Astrocyte of the spinal cord (primary cell): ENCODE data around the gene RABGAP1L.
A peak's percentile ranks its signal among the peaks of the same experiment; 100 is the strongest.

Experiments used
- DNase-seq: peaks from one replicate; pipeline ENCODE4 v3.0.0; 2011; ENCODE audit warnings: low read depth, low spot score
- H3K4me3 ChIP-seq: 2 replicates; pipeline ENCODE4 v1.5.1; 2011; ENCODE audit warnings: low read depth, mild to moderate bottlenecking, low read length, moderate library complexity
- CTCF ChIP-seq: IDR thresholded peaks from 2 replicates; pipeline ENCODE4 v1.5.1; 2012; ENCODE audit warnings: low read depth, mild to moderate bottlenecking, low read length, inconsistent platforms
- in situ Hi-C: cut with HindIII; loops from 2 replicates; pipeline ENCODE4 v1.10.0; 2017; ENCODE audit warnings: low sequenced_read_pairs

Gene RABGAP1L

GRCh38 chr1:174995121-174995520 is 835.8 kb downstream of the RABGAP1L start:
- no peak for TF ChIP-seq CTCF
- no peak for DNase-seq
- H3K4me3 ChIP-seq: no peak overlapping the region
- in situ Hi-C loops: no loop called here

- peak; percentile 16 for DNase-seq
- TF ChIP-seq CTCF: no peak
- in situ Hi-C loops: no loop called here
- H3K4me3 ChIP-seq: no peak overlapping the region
Observed at GRCh38 chr1:174995916-174996315, 836.6 kb downstream of the RABGAP1L start.

- in situ Hi-C loops: no loop called here
- peak; percentile 24 for DNase-seq
- H3K4me3 ChIP-seq: no peak overlapping the region
- TF ChIP-seq CTCF: no peak
Observed at GRCh38 chr1:174996476-174996875, 837.2 kb downstream of the RABGAP1L start.

GRCh38 chr1:174997041-174997440 is 837.7 kb downstream of the RABGAP1L start:
- no peak for DNase-seq
- TF ChIP-seq CTCF: no peak
- no peak overlapping the region for H3K4me3 ChIP-seq
- in situ Hi-C loops: no loop called here

- peak; percentile 78 for TF ChIP-seq CTCF
- H3K4me3 ChIP-seq: peak overlapping the region; percentile 62
- peak; percentile 63 for DNase-seq
- in situ Hi-C loops: no loop called here
Observed at GRCh38 chr1:174998569-174999215, 839.4 kb downstream of the RABGAP1L start.

- no peak for TF ChIP-seq CTCF
- H3K4me3 ChIP-seq: peak overlapping the region; percentile 62
- in situ Hi-C loops: no loop called here
- peak; percentile 100 for DNase-seq
Observed at GRCh38 chr1:174999216-174999935, 840.1 kb downstream of the RABGAP1L start.
